Measurements from ENCODE around the gene TEX22.
"Not testable (repeated sequence)": the region's sequence is repeated elsewhere in the genome, so short reads cannot be mapped to it uniquely, and the experiment has no call there.

TEX22 gene, protein sequence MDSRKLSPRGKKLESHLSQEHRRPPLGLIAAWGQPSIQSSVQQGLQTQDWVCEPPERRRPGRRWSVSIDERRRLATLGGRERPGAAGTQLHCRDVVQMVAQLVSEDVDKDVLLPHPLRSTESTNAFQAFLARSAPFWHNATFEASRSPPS

DNA sequence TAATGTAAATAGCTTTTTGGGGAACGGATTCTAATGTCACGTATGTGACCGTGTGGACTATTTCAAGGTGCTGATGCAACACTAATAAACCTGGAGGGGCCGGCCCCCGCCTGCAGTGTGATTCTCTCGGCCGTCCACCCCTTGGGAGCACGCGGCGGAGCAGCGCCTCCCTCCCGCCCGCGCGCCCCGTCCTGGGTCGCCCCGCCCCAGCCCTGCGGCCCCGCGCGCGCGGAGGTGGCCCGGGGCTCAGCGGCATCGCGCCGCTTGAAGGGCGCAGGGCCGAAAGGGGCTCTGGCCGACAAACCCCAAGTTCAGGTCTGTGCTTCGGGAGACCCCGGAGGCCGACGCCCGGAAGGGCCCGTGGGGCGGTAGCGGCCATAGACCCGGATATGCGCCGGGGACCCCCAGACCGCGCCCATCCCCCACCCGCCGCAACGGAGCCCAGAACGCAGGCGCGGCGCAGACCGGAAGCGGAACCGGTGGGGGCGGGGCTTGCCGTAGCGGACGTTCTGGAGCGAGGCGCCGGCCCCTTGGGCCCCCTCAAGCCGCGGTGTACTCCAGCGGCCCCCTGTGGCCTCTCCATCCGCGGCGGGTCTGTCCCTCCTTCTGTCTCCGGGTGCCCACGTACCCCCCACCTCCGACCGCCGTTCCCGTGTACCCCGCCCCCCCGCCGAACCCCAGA lies at the start of gene TEX22:
Gene TEX22, plus strand, starts transcription at position 495 of the 682 bp plus-strand sequence. CDS start 803 bp downstream, outside the sequence.
- peak; percentile 85 for DNase-seq

- no peak for DNase-seq
Measured at GRCh38 chr14:105348945-105349699, 49.2 kb upstream of the TEX22 start.

- DNase-seq, result no peak
Measured at GRCh38 chr14:105349992-105350391, 48.3 kb upstream of the TEX22 start.

DNA sequence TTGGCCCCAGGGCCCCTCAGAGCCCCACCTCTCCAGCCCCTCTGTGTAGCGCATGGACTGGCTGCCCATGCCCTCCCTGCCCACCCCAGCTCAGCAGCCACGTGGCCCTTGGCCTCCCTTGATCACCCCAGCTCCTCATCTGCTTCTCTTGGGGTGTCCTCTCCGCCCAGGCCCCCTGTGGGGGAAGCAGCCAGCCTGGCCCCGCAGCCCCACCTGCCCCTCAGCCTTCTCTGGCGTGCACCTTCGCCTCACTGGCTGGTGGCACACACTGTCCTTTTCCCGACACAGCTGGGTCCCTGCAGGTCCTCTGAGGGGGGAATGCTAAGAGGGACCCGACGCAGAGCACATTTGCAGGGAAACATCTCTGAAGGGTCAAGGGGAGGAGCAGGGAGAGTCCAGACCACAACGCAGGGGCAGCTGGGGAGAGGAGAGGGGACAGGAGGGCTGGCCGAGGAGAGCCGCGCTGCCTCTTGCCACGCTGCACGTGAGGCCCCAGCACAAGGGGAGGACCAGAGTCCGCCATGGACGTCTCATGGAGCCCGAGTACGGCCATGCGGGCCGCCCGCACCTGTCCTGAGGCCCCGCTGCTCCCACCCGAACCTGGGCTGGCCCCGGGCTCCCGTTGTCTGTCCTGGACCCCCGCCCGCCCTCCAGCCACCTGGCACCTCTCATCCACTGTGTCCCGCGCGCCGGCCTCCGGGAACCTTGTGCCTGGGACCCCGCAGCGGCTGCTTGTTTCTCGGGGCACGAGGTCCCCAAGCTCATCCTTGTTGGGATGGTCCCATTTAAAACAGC lies 47.7 kb upstream of the TEX22 start:
- no peak for DNase-seq

GRCh38 chr14:105351410-105351809 lies 46.9 kb upstream of the TEX22 start:
- no peak for DNase-seq

DNA sequence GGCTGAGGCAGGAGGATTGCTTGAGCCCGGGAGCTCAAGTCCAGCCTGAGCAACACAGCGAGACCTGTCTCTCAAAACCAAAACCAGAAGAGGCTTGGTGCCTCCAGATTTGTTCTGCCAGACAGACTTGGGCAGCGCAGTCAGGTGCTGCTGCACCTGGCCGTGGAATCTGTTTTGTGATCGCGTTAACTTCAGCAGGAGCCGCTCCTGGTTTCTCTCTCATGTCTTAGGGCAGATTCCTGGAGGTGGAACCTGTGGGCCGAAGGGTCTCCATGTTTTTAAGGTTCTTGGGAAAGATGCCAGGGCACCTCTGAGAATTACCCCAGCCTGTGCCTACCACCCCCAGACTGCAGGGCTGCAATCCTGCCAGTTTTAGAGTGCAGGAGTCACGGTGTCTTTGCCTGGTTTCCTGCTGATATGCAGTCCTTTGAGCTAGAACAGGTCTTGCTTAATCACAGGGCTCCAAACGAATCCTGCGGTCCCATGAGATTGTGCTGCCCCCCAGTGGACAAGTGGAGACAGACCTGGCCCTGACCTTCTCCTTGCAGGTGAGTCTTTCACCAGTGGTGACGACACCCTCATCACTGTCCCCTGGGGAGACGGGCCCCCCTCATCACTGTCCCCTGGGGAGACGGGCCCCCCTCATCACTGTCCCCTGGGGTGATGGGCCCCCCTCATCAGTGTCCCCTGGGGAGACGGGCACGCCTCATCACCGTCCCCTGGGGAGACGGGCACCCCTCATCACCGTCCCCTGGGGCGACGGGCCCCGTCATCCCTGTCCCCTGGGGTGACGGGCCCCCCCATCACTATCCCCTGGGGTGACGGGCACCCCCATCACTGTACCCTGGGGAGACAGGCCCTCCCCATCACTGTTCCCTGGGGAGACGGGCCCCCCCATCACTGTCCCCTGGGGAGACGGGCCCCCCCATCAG lies 46.2 kb upstream of the TEX22 start:
- DNase-seq, result peak; percentile 85

GRCh38 chr14:105353136-105353535 lies 45.2 kb upstream of the TEX22 start:
- no peak for DNase-seq

- DNase-seq, result no peak
Measured at GRCh38 chr14:105354541-105354940, 43.8 kb upstream of the TEX22 start.

GRCh38 chr14:105355049-105355575 lies 43.2 kb upstream of the TEX22 start:
- no peak for DNase-seq

- DNase-seq, result no peak
Measured at GRCh38 chr14:105355850-105356604, 42.3 kb upstream of the TEX22 start.

GRCh38 chr14:105356927-105357326 lies 41.4 kb upstream of the TEX22 start:
- DNase-seq, result no peak

- no peak for DNase-seq
Measured at GRCh38 chr14:105357626-105358025, 40.7 kb upstream of the TEX22 start.

DNA sequence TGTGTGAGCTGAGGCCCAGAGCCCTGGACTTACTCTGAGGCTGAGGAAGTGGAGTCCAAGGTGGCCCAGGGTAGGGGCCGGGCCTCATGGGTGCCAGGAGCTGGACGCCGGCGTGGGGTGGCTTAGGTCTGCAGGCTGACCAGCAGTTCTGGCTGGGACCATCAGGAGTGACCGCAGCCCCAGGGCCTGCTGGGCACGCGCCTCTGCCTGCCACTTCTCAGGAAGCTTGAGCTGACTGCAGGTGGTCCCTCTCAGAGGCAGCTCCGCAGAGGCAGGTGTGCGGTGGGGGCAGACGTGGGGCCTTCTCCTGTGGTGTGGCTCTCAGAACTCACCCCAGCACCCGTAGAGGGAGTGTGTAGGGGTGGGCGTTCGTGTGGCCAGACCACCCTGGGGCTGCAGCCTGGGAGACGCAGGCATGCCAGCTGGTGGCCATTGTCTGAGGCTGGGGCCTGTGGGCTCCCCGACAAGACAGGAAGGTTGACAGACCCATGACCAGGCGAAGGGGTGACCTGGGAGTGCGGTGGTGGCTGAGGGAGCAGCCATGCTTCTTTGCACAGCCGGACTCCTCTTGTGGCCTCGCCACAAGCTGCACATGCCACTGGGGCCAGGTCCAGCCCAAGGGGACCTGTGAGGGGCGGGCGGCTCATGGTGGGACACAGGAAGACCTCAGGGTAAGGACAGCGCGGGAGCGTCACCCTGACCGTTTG lies 40.0 kb upstream of the TEX22 start:
- DNase-seq, result no peak

- DNase-seq, result no peak
Measured at GRCh38 chr14:105358943-105359342, 39.4 kb upstream of the TEX22 start.

DNA sequence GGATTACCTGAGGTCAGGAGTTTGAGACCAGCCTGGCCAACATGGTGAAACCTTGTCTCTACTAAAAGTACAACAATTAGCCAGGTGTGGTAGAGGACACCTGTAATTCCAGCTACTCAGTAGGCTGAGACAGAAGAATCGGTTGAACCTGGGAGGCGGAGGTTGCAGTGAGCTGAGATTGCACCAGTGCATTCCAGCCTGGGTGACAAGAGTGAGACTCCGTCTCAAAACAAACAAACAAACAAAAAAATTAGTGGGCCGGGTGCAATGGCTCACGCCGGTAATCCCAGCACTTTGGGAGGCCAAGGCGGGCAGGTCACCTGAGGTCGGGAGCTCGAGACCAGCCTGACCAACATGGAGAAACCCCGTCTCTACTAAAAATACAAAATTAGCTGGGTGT lies 36.9 kb upstream of the TEX22 start:
- not testable (repeated sequence) for DNase-seq

DNA sequence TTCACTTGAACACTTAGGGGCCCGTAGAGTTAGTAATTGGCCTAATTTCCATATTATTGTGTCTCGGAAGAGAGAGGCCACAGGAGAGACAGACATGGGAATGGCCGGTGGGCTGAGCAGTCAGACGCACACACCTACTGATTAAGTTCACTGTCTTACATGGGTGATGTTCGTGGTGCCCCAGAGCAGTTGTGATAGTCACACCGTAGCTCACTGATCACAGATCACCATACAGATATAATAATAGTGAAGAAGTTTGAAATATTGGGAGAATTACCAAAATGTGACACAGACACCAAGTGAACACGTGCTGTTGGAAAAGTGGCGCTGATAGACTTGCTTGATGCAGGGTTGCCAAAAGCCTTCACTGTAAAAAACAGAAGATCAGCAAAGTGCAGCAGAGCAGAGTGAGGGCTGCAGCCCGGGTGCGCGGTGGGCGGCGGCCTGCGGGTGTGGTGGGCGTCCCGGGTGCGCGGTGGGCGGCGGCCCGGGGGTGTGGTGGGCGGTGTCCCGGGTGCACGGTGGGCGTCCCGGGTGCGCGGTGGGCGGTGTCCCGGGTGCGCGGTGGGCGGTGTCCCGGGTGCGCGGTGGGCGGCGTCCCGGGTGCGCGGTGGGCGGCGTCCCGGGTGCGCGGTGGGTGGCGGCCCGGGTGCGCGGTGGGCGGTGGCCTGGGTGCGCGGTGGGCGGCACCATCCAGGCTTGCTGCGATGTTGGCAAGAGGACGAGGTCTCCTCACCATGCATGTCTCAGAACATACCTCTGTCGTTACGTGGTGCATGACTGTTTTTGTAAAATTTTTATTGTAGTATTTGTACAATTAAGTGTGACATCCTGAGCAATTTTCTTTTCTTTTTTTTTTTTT lies 34.3 kb upstream of the TEX22 start:
- DNase-seq, result no peak

DNA sequence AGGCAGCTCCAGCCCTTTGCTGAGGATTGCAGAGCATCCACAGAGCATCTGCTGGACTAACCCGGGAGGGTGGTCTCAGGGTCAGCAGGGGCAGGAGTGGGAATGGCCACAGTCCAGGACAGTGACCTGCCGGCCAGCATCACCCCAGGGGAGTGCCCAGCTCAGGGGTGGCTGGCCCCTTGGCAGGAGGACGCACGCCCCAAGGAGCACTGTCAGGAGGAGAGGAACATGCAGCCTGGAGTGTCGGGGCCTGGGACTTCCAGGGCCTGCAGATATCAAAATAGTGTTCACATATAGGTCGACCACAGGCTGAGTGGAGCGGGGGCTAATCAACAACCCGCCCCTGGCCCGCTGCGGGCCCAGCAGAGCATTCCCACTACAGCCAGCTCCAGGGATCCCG lies 33.2 kb upstream of the TEX22 start:
- no peak for DNase-seq

- no peak for DNase-seq
Measured at GRCh38 chr14:105365681-105366080, 32.7 kb upstream of the TEX22 start.

DNA sequence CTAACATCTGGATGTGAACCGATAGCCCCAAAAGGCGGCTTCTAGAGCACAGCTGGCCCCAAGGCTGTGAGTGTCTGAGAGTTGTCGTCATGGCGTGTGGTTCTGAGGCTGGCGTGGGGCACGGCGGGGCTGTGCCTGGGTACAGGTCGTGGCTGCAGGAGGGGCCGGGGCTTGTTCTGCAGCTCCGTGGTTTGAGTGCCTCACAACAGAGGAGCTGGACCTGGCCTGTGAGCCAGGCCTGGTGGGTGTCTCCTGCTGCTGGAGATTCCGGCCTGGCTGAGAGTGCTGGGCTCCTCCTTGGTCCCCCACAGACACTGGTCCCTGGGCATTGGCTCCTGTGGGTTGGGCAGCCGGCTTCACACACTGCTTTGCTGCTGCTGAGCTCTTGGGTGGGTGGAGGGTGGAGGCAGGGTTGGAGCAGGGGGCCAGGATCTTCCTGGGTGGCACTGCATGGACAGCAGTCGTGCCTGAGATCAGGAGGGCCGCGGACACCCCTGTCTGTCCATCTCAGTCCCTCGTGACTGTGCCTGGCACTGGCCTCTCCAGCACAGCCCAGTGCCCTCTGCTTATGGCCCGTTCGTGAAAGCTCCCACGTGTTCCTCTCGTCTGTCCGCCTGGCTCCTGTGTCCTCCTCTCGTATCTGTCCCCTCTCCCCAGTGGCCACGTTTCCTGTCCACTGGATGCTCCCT lies 31.8 kb upstream of the TEX22 start:
- DNase-seq, result peak; percentile 40

Measured in midbrain (tissue), 1 donor.